ENCODE measurements around the gene UCK2.

UCK2 gene

GRCh38 chr1:165885305-165885694, 57.9 kb downstream of the UCK2 start:
- TF ChIP-seq REST (IDR thresholded peaks at IDR 0.05; ENCODE audit: insufficient replicate concordance, low read depth) = no peak
- no peak for TF ChIP-seq GABPA (IDR thresholded peaks at IDR 0.05; ENCODE audit: low read depth)
- TF ChIP-seq SPI1 (IDR thresholded peaks at IDR 0.05; ENCODE audit: borderline replicate concordance, low read depth) = no peak
- TF ChIP-seq CTCF (IDR thresholded peaks at IDR 0.05; ENCODE audit: insufficient read depth, low read length) = no peak
- no peak for TF ChIP-seq POLR2AphosphoS5 (IDR thresholded peaks at IDR 0.05; ENCODE audit: low read depth)
- Histone ChIP-seq H3K4me3 (replicated peaks; ENCODE audit: insufficient read depth, low read length) (no peak overlapping the region), H3K27me3 (ENCODE audit: insufficient read depth, poor library complexity, severe bottlenecking) (no peaks in the 10 kb centered on the region), H3K27ac (replicated peaks) (peak overlapping the region; percentile 63)
- DNase-seq (ENCODE audit: low read depth in 1 of 2, low spot score in 1 of 2) = no peak

- no peak for DNase-seq (ENCODE audit: low read depth in 1 of 2, low spot score in 1 of 2)
- no peaks in the 10 kb centered on the region for H3K27me3 ChIP-seq (ENCODE audit: insufficient read depth, poor library complexity, severe bottlenecking)
- no peak overlapping the region for H3K4me3 ChIP-seq (replicated peaks; ENCODE audit: insufficient read depth, low read length)
- no peak for TF ChIP-seq SPI1 (IDR thresholded peaks at IDR 0.05; ENCODE audit: borderline replicate concordance, low read depth)
- TF ChIP-seq GABPA (IDR thresholded peaks at IDR 0.05; ENCODE audit: low read depth) = no peak
- TF ChIP-seq REST (IDR thresholded peaks at IDR 0.05; ENCODE audit: insufficient replicate concordance, low read depth) = no peak
- TF ChIP-seq POLR2AphosphoS5 (IDR thresholded peaks at IDR 0.05; ENCODE audit: low read depth) = no peak
- TF ChIP-seq CTCF (IDR thresholded peaks at IDR 0.05; ENCODE audit: insufficient read depth, low read length) = no peak
- no peak overlapping the region for H3K27ac ChIP-seq (replicated peaks)
Observed at GRCh38 chr1:165886193-165886592, 58.8 kb downstream of the UCK2 start.

- Histone ChIP-seq H3K4me3 (replicated peaks; ENCODE audit: insufficient read depth, low read length) (no peak overlapping the region), H3K27me3 (ENCODE audit: insufficient read depth, poor library complexity, severe bottlenecking) (no peaks in the 10 kb centered on the region), H3K27ac (replicated peaks) (no peak overlapping the region)
- no peak for DNase-seq (ENCODE audit: low read depth in 1 of 2, low spot score in 1 of 2)
- TF ChIP-seq REST (IDR thresholded peaks at IDR 0.05; ENCODE audit: insufficient replicate concordance, low read depth) (no peak), GABPA (IDR thresholded peaks at IDR 0.05; ENCODE audit: low read depth) (no peak), POLR2AphosphoS5 (IDR thresholded peaks at IDR 0.05; ENCODE audit: low read depth) (no peak), CTCF (IDR thresholded peaks at IDR 0.05; ENCODE audit: insufficient read depth, low read length) (no peak), SPI1 (IDR thresholded peaks at IDR 0.05; ENCODE audit: borderline replicate concordance, low read depth) (no peak)
Observed at GRCh38 chr1:165886983-165887382, 59.6 kb downstream of the UCK2 start.
